ENCODE measurements around the gene ACP3. TPM values are rescaled to one million over a fixed set of nuclear protein-coding genes. Genes with fewer than 3 reads are reported as not detected.
"Not testable (repeated sequence)": the region's sequence is repeated elsewhere in the genome, so short reads cannot be mapped to it uniquely, and the experiment has no call there.

Gene ACP3
- polyA plus RNA-seq, 1 donor from 2014 or later = not detected

DNA sequence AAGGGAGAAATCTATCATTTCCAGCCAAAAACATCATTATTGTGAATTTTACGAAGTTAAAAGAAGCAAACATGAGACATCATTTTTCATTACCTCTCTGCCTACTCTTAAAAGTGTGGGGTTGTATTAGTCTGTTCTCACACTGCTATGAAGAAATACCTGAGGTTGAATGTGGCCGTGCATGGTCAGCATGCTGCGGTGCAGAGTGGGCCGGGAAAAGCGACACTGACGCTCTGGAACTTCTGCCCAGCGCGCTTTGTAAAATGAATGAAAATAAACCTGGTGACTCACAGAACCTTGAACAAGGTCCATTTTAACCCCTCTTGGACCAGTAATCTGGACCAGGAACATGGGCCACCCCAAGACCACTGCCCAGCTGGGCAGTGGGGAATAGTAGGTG lies 69.1 kb downstream of the ACP3 start:
- Histone ChIP-seq H3K79me2 (replicated peaks; ENCODE audit: insufficient read depth, low read length) (no peaks in the 10 kb centered on the region), H3K27ac (ENCODE audit: low read length) (no peak overlapping the region), H4K20me1 (ENCODE audit: insufficient read depth) (no peaks in the 10 kb centered on the region), H3K36me3 (ENCODE audit: insufficient read depth, low read length) (no peaks in the 10 kb centered on the region), H3K9me2 (ENCODE audit: insufficient read depth, low read length) (no peaks in the 10 kb centered on the region), H2AFZ (ENCODE audit: low read depth, low read length) (no peak overlapping the region), H3K9me3 (ENCODE audit: low read length) (no peaks in the 10 kb centered on the region), H3K4me3 (ENCODE audit: low read length) (no peak overlapping the region), H3K4me2 (ENCODE audit: low read length) (no peak overlapping the region), H3K9ac (ENCODE audit: low read length) (no peak overlapping the region), H3K27me3 (ENCODE audit: insufficient read depth, low read depth, low read length) (no peaks in the 10 kb centered on the region), H3F3A (ENCODE audit: insufficient read depth, low read length, poor library complexity, severe bottlenecking) (no peaks in the 10 kb centered on the region)
- TF ChIP-seq POLR2AphosphoS5 (IDR thresholded peaks at IDR 0.05) (no peak), MXI1 (conservative IDR thresholded peaks at IDR 0.05; ENCODE audit: poor library complexity, severe bottlenecking) (no peak), RAD21 (conservative IDR thresholded peaks at IDR 0.05) (no peak), EZH2 (IDR thresholded peaks at IDR 0.05; ENCODE audit: borderline replicate concordance, insufficient read depth, low read length, poor library complexity, severe bottlenecking) (no peak), SMC3 (conservative IDR thresholded peaks at IDR 0.05; ENCODE audit: poor library complexity) (no peak), CTCF (IDR thresholded peaks at IDR 0.05; ENCODE audit: poor library complexity, severe bottlenecking) (no peak), TAF1 (IDR thresholded peaks at IDR 0.05; ENCODE audit: low read depth) (no peak)

- H3K27ac ChIP-seq (ENCODE audit: low read length); H3K4me3 ChIP-seq (ENCODE audit: low read length); H3K79me2 ChIP-seq (replicated peaks; ENCODE audit: insufficient read depth, low read length); H3F3A ChIP-seq (ENCODE audit: insufficient read depth, low read length, poor library complexity, severe bottlenecking); H3K36me3 ChIP-seq (ENCODE audit: insufficient read depth, low read length); H3K27me3 ChIP-seq (ENCODE audit: insufficient read depth, low read depth, low read length); H3K9me3 ChIP-seq (ENCODE audit: low read length); H3K9me2 ChIP-seq (ENCODE audit: insufficient read depth, low read length); H4K20me1 ChIP-seq (ENCODE audit: insufficient read depth); H3K4me2 ChIP-seq (ENCODE audit: low read length); H3K9ac ChIP-seq (ENCODE audit: low read length); H2AFZ ChIP-seq (ENCODE audit: low read depth, low read length): not testable (repeated sequence)
These were observed 75.5 kb downstream of the ACP3 start for GRCh38 chr3:132392675-132393074.

DNA sequence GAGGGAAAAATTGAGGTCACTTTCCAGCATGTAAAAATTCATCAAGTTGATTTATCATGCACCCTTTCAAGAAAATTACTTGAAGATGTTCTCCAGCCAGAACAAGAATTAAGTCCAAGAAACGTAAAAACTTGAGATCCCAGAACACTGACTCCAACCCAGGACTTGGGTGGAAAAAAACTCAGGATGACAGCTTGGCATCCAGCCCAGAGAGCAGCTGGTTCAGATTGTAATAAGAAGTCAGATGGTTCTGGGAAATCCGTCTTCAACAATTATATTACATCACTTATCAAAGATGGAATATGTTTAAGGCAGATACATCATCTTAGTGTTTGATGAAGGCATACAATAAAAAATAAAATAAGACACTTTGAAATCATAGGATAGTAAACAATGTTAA lies 77.1 kb downstream of the ACP3 start:
- H3K9me2 ChIP-seq (ENCODE audit: insufficient read depth, low read length) = no peaks in the 10 kb centered on the region
- no peak overlapping the region for H3K9ac ChIP-seq (ENCODE audit: low read length)
- H3K27ac ChIP-seq (ENCODE audit: low read length) = no peak overlapping the region
- H3K27me3 ChIP-seq (ENCODE audit: insufficient read depth, low read depth, low read length) = no peaks in the 10 kb centered on the region
- no peak overlapping the region for H3K4me2 ChIP-seq (ENCODE audit: low read length)
- H3F3A ChIP-seq (ENCODE audit: insufficient read depth, low read length, poor library complexity, severe bottlenecking) = no peaks in the 10 kb centered on the region
- H3K4me3 ChIP-seq (ENCODE audit: low read length) = no peak overlapping the region
- H3K9me3 ChIP-seq (ENCODE audit: low read length) = no peaks in the 10 kb centered on the region
- no peak overlapping the region for H2AFZ ChIP-seq (ENCODE audit: low read depth, low read length)
- no peaks in the 10 kb centered on the region for H3K36me3 ChIP-seq (ENCODE audit: insufficient read depth, low read length)
- H4K20me1 ChIP-seq (ENCODE audit: insufficient read depth) = no peaks in the 10 kb centered on the region
- TF ChIP-seq MXI1 (conservative IDR thresholded peaks at IDR 0.05; ENCODE audit: poor library complexity, severe bottlenecking) (no peak), EP300 (conservative IDR thresholded peaks at IDR 0.05; ENCODE audit: poor library complexity, severe bottlenecking) (no peak), TAF1 (IDR thresholded peaks at IDR 0.05; ENCODE audit: low read depth) (no peak), SMC3 (conservative IDR thresholded peaks at IDR 0.05; ENCODE audit: poor library complexity) (no peak)
- no peaks in the 10 kb centered on the region for H3K79me2 ChIP-seq (replicated peaks; ENCODE audit: insufficient read depth, low read length)

- H3K9me3 ChIP-seq (ENCODE audit: low read length) = no peaks in the 10 kb centered on the region
- no peak for TF ChIP-seq MXI1 (conservative IDR thresholded peaks at IDR 0.05; ENCODE audit: poor library complexity, severe bottlenecking)
- TF ChIP-seq TAF1 (IDR thresholded peaks at IDR 0.05; ENCODE audit: low read depth) = no peak
- TF ChIP-seq CTCF (IDR thresholded peaks at IDR 0.05; ENCODE audit: poor library complexity, severe bottlenecking) = no peak
- no peak for TF ChIP-seq SMC3 (conservative IDR thresholded peaks at IDR 0.05; ENCODE audit: poor library complexity)
- TF ChIP-seq REST (IDR thresholded peaks at IDR 0.05; ENCODE audit: borderline replicate concordance) = no peak
- no peak for TF ChIP-seq RAD21 (conservative IDR thresholded peaks at IDR 0.05)
- TF ChIP-seq POLR2AphosphoS5 (IDR thresholded peaks at IDR 0.05) = no peak
- TF ChIP-seq EP300 (conservative IDR thresholded peaks at IDR 0.05; ENCODE audit: poor library complexity, severe bottlenecking) = no peak
- TF ChIP-seq EZH2 (IDR thresholded peaks at IDR 0.05; ENCODE audit: borderline replicate concordance, insufficient read depth, low read length, poor library complexity, severe bottlenecking) = no peak
- no peaks in the 10 kb centered on the region for H3K79me2 ChIP-seq (replicated peaks; ENCODE audit: insufficient read depth, low read length)
- H3K27ac ChIP-seq (ENCODE audit: low read length) = no peak overlapping the region
- no peak overlapping the region for H3K9ac ChIP-seq (ENCODE audit: low read length)
- H2AFZ ChIP-seq (ENCODE audit: low read depth, low read length) = no peak overlapping the region
- H4K20me1 ChIP-seq (ENCODE audit: insufficient read depth) = no peaks in the 10 kb centered on the region
- H3F3A ChIP-seq (ENCODE audit: insufficient read depth, low read length, poor library complexity, severe bottlenecking) = no peaks in the 10 kb centered on the region
- no peaks in the 10 kb centered on the region for H3K27me3 ChIP-seq (ENCODE audit: insufficient read depth, low read depth, low read length)
- no peak overlapping the region for H3K4me3 ChIP-seq (ENCODE audit: low read length)
- H3K4me2 ChIP-seq (ENCODE audit: low read length) = no peak overlapping the region
- H3K36me3 ChIP-seq (ENCODE audit: insufficient read depth, low read length) = no peaks in the 10 kb centered on the region
- no peaks in the 10 kb centered on the region for H3K9me2 ChIP-seq (ENCODE audit: insufficient read depth, low read length)
These were observed 77.9 kb downstream of the ACP3 start for GRCh38 chr3:132395126-132395525.

Data from neural cell (in vitro differentiated cells).